Measurements from ENCODE around the gene PREX1.

The PREX1 gene

DNA sequence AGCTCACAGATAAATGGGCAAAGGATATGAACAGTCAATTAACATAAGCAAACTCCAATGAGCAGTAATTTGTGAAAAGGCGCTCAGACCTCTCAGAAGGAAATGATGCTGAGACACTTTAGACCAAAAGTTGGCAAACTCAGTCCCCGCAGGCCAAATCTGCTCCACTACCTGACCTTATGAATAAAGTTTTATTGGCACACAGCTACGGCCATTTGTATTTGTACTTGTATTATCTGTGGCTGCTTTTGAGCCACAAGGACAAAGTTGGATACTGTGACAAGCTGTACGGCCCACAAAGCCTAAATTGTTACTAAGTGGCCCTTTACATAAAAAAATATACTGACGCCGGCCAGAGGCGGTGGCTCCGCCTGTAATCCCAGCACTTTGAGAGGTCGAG, 167.0 kb downstream of the PREX1 start:
- no peaks in the 10 kb centered on the region for H3K36me3 ChIP-seq (ENCODE audit: insufficient read depth)
- no peak overlapping the region for H3K27ac ChIP-seq
- TF ChIP-seq CTCF (conservative IDR thresholded peaks at IDR 0.05; ENCODE audit: low read depth, low read length), result no peak

GRCh38 chr20:48659858-48660257, 167.9 kb downstream of the PREX1 start:
- no peaks in the 10 kb centered on the region for H4K20me1 ChIP-seq (ENCODE audit: insufficient read depth)
- H3K4me3 ChIP-seq (IDR thresholded peaks at IDR 0.05; ENCODE audit: insufficient read depth, low read depth, low read length), result no peak overlapping the region
- no peaks in the 10 kb centered on the region for H3K27me3 ChIP-seq (ENCODE audit: insufficient read depth, low read depth)
- no peak overlapping the region for H3K27ac ChIP-seq
- no peak overlapping the region for H3K9ac ChIP-seq
- H3K4me2 ChIP-seq, result no peak overlapping the region
- H2AFZ ChIP-seq (ENCODE audit: low read depth), result no peak overlapping the region
- no peaks in the 10 kb centered on the region for H3K36me3 ChIP-seq (ENCODE audit: insufficient read depth)
- no peaks in the 10 kb centered on the region for H3K4me1 ChIP-seq (ENCODE audit: low read depth, poor library complexity, severe bottlenecking)
- no peaks in the 10 kb centered on the region for H3K79me2 ChIP-seq (ENCODE audit: insufficient read depth, low read depth)
- no peak for TF ChIP-seq CTCF (conservative IDR thresholded peaks at IDR 0.05; ENCODE audit: low read depth, low read length)

More for the DNA sequence above, 167.0 kb downstream of the PREX1 start:
- Histone ChIP-seq H3K4me2 (no peak overlapping the region), H4K20me1 (ENCODE audit: insufficient read depth) (no peaks in the 10 kb centered on the region), H3K27me3 (ENCODE audit: insufficient read depth, low read depth) (no peaks in the 10 kb centered on the region), H3K4me1 (ENCODE audit: low read depth, poor library complexity, severe bottlenecking) (no peaks in the 10 kb centered on the region), H3K79me2 (ENCODE audit: insufficient read depth, low read depth) (no peaks in the 10 kb centered on the region), H3K4me3 (IDR thresholded peaks at IDR 0.05; ENCODE audit: insufficient read depth, low read depth, low read length) (no peak overlapping the region), H2AFZ (ENCODE audit: low read depth) (no peak overlapping the region), H3K9ac (no peak overlapping the region)

DNA sequence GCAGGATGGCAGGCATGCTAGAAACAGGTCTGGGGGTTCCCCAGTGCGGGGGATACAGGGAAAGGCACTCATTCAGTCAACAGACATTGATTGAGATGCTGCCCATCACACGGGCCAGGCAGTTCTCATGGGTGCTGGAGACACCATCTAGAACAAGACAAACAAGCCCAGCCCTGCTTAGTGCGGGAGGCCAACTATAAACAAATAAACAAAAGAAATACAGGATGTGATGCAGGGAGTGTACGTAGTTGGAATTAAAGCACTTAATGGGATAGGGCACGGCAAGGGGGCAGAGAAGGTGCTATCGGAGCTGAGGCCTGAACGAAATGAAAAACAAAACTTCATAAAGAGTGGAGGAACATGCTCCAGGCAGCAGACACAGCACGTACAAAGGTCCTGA, 169.3 kb downstream of the PREX1 start:
- H3K4me1 ChIP-seq (ENCODE audit: low read depth, poor library complexity, severe bottlenecking), result no peaks in the 10 kb centered on the region
- H3K9ac ChIP-seq, result no peak overlapping the region
- no peak overlapping the region for H3K4me2 ChIP-seq
- H3K36me3 ChIP-seq (ENCODE audit: insufficient read depth), result no peaks in the 10 kb centered on the region
- H4K20me1 ChIP-seq (ENCODE audit: insufficient read depth), result no peaks in the 10 kb centered on the region
- no peaks in the 10 kb centered on the region for H3K79me2 ChIP-seq (ENCODE audit: insufficient read depth, low read depth)
- H3K27ac ChIP-seq, result no peak overlapping the region
- no peak overlapping the region for H3K4me3 ChIP-seq (IDR thresholded peaks at IDR 0.05; ENCODE audit: insufficient read depth, low read depth, low read length)
- no peak overlapping the region for H2AFZ ChIP-seq (ENCODE audit: low read depth)
- no peak for TF ChIP-seq CTCF (conservative IDR thresholded peaks at IDR 0.05; ENCODE audit: low read depth, low read length)
- no peaks in the 10 kb centered on the region; the same call in 1 of the 2 replicates for H3K27me3 ChIP-seq (ENCODE audit: insufficient read depth, low read depth)

DNA sequence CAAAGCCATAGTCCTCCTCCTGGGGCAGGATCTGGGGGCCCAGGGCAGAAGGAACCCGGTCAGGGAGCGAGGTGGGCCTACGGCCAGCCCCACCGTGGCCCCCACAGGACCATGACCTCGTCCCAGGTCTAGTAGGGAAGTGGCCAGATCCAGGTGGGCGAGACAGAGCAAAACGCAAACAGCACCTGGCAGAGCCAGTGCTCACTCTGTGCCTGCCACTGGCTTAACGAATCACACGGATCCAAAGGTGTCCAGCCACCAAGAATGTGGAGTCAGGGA, 169.7 kb downstream of the PREX1 start:
- Histone ChIP-seq H3K27ac (no peak overlapping the region), H3K9ac (no peak overlapping the region), H3K4me3 (IDR thresholded peaks at IDR 0.05; ENCODE audit: insufficient read depth, low read depth, low read length) (no peak overlapping the region), H3K36me3 (ENCODE audit: insufficient read depth) (no peaks in the 10 kb centered on the region), H2AFZ (ENCODE audit: low read depth) (no peak overlapping the region), H3K4me2 (no peak overlapping the region), H4K20me1 (ENCODE audit: insufficient read depth) (no peaks in the 10 kb centered on the region), H3K27me3 (ENCODE audit: insufficient read depth, low read depth) (no peaks in the 10 kb centered on the region; the same call in 1 of the 2 replicates), H3K79me2 (ENCODE audit: insufficient read depth, low read depth) (no peaks in the 10 kb centered on the region), H3K4me1 (ENCODE audit: low read depth, poor library complexity, severe bottlenecking) (no peaks in the 10 kb centered on the region)
- TF ChIP-seq CTCF (conservative IDR thresholded peaks at IDR 0.05; ENCODE audit: low read depth, low read length), result no peak
